AG04449 (cell line): Measurements from ENCODE around the gene SLC38A9.

Experiments
- CTCF ChIA-PET: fragments of 350-600 bp; formaldehyde crosslinking; extraction: SDS; loops from one replicate; lab custom pipeline; 2021; ENCODE audit warnings: antibody characterized with exemption; lab: Yijun Ruan, JAX
- POLR2A ChIA-PET: fragments of 400-600, 350-600 bp; formaldehyde crosslinking; extraction: SDS; loops from one replicate; lab custom pipeline; 2020; ENCODE audit warnings: antibody characterized with exemption, inconsistent platforms; lab: Yijun Ruan, JAX
- DNase-seq: peaks from one replicate; pipeline ENCODE4 v3.0.0-alpha.2; 2010; ENCODE audit warnings: low read depth, low spot score
- H3K4me3 ChIP-seq: 2 replicates; pipeline ENCODE4 v1.5.1; 2011; ENCODE audit warnings: low read depth, mild to moderate bottlenecking, control low read depth, low read length
- TF ChIP-seq, protein P1 (sequence below): IDR thresholded peaks from one replicate; pipeline ENCODE4 v1.5.1; 2011; ENCODE audit warnings: mild to moderate bottlenecking, moderate library complexity, low read length, control low read depth, inconsistent platforms; ENCODE audit not compliant: insufficient read depth; ENCODE audit errors: missing control alignments

The SLC38A9 gene

DNA sequence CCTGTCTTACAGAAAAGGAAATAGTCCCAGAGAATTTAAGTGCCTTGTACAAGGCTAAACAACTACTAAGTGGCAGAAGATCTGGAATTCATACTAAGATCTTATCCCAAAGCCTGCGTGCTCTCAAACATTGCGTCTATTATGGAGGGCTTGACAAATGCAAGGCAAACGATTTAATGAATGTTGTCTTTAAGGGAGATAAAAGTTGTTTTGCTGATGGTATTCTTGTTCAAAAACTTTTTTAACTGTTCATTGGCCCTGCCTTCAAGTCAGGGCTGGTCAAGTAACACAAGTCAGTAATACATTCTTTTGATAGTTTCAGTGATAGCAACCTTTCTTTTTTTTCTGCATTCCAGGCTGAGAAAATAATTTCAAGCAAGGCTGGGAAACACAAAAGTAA, 1.7 kb upstream of the SLC38A9 start:
- POLR2A ChIA-PET, result no interaction called here
- H3K4me3 ChIP-seq, result no peak overlapping the region
- no peak for DNase-seq
- CTCF ChIA-PET, result interaction anchor here (1.2 to 1.4 kb wide), 2 partner anchors 12 to 206 kb away, joined by 3 to 5 read pairs; no protein-coding TSS in a partner anchor
- TF ChIP-seq, protein P1, sequence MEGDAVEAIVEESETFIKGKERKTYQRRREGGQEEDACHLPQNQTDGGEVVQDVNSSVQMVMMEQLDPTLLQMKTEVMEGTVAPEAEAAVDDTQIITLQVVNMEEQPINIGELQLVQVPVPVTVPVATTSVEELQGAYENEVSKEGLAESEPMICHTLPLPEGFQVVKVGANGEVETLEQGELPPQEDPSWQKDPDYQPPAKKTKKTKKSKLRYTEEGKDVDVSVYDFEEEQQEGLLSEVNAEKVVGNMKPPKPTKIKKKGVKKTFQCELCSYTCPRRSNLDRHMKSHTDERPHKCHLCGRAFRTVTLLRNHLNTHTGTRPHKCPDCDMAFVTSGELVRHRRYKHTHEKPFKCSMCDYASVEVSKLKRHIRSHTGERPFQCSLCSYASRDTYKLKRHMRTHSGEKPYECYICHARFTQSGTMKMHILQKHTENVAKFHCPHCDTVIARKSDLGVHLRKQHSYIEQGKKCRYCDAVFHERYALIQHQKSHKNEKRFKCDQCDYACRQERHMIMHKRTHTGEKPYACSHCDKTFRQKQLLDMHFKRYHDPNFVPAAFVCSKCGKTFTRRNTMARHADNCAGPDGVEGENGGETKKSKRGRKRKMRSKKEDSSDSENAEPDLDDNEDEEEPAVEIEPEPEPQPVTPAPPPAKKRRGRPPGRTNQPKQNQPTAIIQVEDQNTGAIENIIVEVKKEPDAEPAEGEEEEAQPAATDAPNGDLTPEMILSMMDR, result no peak

DNA sequence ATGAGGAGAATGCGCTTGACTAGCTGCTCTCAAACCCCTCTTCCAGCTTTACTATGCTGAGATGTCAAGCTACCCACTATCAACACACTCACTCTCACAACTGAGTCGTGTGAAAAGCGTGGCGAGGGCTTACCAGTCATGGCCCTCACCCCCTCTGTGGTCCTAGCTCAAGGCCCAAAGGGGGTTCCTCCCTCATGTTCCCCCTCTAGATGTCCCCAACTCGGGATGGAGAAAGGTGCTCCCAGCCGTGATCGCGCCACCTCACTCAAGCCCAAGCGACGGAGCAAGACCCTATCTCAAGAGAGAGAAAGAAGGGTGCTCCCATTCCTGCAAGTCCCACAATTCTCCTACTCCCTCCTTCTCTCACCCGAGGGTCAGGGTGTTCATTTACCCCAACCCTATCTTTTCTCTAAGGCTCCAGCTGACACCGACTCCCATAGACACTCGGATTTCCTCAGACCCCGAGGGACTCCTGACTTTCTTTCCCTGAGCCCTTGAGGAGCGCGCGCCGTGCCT, 559 bp downstream of the SLC38A9 start:
- peak overlapping the region; percentile 90 for H3K4me3 ChIP-seq
- ChIA-PET CTCF (interaction anchor here (0.6 to 2.3 kb wide), 3 partner anchors 10 to 509 kb away, joined by 3 to 8 read pairs (median 3); no protein-coding TSS in a partner anchor), POLR2A (no interaction called here)
- TF ChIP-seq, protein P1, result no peak
- no peak for DNase-seq

DNA sequence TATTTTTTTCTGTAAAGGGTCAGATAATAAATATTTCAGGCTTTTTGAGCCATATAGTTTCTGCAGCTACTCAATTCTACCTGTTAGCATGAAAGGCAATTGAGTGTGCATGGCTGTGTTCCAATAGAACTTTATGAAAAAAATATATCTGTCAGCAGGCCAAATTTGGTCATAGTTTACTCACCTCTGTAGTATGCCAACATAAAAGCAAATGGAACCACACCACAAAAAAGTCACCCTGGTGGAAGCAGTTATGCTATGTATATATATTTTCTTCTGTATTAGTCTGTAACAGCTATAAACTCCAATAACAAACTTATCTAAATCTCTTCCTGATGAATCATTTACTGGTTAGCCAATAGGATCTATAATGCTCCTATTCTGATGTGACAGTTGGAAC, 3.4 kb downstream of the SLC38A9 start:
- TF ChIP-seq, protein P1, result no peak
- CTCF ChIA-PET, result interaction anchor here (2.1 kb wide), 1 partner anchor 17 kb away, joined by 6 read pairs; no protein-coding TSS in a partner anchor
- POLR2A ChIA-PET, result no interaction called here
- H3K4me3 ChIP-seq, result no peak overlapping the region
- DNase-seq, result no peak

DNA sequence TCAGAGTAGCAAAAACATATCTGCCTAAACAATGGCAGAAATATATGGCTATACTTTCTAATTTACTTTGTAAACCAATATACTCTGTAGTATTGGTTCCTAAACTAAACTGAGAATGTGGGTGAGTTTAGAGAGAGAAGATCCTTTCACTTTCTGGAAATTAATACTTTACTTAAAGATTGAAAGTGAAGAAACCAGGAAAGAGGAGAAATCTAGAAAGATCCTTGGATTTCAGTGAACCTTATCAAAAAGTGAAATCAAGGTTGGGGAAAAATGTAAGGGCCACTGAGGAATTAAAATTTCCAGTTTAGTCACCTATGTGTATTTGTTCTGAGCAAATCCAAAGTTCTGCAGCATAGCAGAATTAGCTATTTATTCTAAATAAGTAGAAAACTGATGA, 5.9 kb downstream of the SLC38A9 start:
- DNase-seq, result no peak
- no peak overlapping the region for H3K4me3 ChIP-seq
- TF ChIP-seq, protein P1, result no peak
- ChIA-PET CTCF (interaction anchor here (2.9 kb wide), 1 partner anchor 14 kb away, joined by 14 read pairs; no protein-coding TSS in a partner anchor), POLR2A (interaction anchor here (0.6 kb wide), 1 partner anchor 14 kb away, joined by 3 read pairs; no protein-coding TSS in a partner anchor)

DNA sequence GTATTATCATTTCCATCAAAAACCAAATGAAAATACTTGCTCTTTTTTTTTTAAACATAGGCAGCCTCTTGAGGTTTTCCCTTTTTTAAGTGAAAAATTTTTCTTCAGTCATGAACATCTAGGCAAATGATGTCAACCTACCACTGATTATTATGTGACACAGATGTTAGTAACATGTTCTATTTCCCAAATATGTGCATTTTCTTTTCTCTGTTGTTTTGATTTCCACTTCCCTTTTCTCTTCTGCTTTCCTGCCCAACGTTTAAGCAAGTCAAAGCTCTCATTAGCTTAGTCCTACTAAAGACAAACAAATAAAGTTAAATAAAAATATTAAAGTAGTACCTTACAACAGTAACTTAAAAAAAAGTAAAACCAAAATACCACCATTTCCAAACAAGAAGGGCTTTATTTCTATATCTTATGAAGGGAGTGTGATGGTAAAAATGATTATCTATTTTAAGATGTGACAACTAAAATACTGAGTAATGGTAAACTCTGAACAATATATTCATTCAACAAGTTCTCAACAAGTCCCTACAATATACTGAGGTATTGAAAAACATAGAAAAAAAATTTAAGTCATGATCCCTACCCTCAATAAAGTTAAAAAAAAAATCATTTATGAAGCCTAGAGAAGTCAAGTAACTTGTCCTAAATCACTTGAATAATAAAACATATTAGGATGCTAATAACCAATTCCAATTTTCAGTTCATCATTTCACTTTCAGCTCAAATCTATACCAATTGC, 9.4 kb downstream of the SLC38A9 start:
- TF ChIP-seq, protein P1, result no peak
- no peak overlapping the region for H3K4me3 ChIP-seq
- DNase-seq, result no peak
- ChIA-PET CTCF (interaction anchor here (0.5 to 2.6 kb wide), 2 partner anchors 11 to 378 kb away, joined by 3 to 14 read pairs; no protein-coding TSS in a partner anchor), POLR2A (no interaction called here)
